Stimulated activated CD4-positive, alpha-beta T cell treated with anti-CD3 and anti-CD28 coated beads, Interleukin-2, amount 100 ng/mL, for 48 hours (primary cell): ENCODE results near the gene DOCK3.
"Not testable (repeated sequence)": the region's sequence is repeated elsewhere in the genome, so short reads cannot be mapped to it uniquely, and the experiment has no call there.

Experiments used
- DNase-seq, 2 donors: peaks; one replicate each; pipeline ENCODE4 v3.0.0-alpha.2; 2020

Gene DOCK3

GRCh38 chr3:51379746-51380455 is 705.2 kb downstream of the DOCK3 start:
- no peak for DNase-seq

GRCh38 chr3:51380601-51381332 is 706.0 kb downstream of the DOCK3 start:
- DNase-seq, result no peak

DNA sequence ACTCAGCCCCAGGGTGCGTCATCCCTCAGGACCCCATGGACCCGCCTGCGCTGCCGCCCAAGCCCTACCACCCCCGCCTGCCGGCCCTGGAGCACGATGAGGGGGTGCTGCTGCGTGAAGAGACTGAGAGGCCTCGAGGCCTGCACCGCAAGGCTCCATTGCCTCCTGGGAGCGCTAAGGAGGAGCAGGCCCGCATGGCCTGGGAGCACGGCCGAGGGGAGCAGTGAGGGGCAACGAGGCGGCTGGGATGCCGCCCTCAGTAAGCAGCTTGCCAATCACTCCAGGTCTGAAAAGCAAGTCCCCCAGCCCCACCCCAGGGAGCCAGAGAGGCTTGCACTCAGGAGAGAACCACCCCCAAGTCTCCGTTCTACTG is 706.6 kb downstream of the DOCK3 start:
- no peak for DNase-seq

GRCh38 chr3:51382076-51382745 is 707.5 kb downstream of the DOCK3 start:
- no peak for DNase-seq

DNA sequence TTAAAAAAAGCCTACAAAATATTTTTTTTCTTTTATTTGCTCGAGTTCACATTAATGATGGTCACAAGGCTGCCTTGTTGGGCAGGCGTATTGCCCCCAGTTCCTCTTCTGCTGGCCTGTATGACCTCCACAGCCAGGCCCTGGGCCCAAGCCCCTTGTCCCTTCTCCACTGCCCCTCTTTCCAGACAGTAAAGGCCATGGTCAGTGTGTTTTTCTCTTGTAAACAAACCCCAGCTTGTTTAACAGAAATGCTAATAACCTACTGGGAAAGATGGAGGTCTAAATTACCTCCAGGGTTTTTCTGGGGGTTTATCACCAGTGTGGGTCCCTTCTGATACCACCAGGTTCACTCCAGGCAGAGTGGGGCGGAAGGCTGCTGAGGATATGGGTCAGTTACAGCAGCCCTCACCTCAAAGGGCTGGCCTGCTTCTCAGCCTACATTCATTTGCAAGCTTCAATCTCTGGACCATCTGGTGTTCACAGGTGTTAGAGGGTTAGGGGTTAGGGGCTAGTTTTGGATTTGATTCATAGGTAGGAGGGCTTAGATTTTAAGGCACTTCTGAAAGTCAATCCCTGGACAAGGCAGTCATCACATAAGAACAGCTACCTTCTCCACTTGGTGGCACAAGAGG is 708.3 kb downstream of the DOCK3 start:
- DNase-seq, result no peak

DNA sequence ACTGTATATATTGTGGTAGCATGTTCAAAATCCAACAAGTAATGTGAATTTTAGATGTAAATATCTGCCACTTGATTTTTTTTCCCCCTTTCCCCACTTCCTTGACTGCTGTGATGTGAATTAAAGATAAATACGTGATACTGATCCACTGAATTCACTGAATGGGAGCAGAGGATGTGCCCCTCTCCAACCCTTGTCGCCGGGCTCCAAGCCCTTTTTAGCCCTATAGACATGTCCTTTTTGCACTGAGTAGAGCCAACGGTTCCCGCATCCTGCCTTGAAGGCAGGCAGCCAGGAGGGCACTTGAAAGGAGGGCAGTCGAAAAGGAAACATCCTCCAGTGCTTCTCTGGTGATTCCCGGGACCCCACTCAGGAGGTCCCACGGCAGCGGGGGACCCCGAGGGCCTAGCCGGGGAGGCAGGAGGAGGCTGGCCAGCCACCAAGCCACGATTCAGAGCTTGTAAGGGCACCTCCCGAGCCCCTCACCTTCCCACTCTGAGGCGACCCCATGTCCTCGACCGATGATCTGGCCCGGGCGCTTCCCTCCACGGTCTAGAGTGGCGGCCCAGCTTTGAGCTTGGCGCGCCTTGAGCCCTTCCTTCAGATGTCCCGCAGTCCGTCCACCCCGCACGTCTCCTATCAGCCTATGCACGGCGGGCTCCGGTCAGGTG is 709.5 kb downstream of the DOCK3 start:
- DNase-seq, result no peak

- DNase-seq, result peak; percentile 93 to 94
These were observed 710.2 kb downstream of the DOCK3 start, which contains the start of gene MANF for GRCh38 chr3:51384726-51385473. Gene MANF, plus strand, starts transcription at chr3:51385291. Its CDS starts 52 bp downstream, at chr3:51385343.

DNA sequence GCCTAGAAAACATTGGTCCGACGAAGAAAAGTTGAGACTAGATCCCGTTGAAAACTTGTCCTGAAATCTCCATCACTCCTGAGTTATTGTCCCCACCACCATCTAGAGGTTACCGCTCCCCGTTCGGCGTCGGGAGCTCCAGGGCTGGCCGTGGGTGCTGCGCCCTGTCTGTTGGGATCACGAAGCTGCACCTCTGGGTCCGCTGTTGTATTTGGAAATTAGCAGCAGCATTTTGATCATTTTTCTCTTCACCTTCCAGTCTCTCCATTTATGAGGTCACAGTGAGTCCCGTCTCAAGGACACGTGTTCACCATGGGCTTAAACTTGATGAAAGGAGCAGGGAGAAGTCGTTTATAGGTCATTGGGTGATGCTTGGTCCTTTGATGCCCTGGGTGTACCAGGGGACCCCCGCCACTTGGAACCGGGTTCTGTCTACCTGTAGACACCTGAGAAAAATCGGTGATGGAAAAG is 710.9 kb downstream of the DOCK3 start:
- DNase-seq, result no peak

- no peak for DNase-seq
These were observed 711.6 kb downstream of the DOCK3 start for GRCh38 chr3:51386159-51386851.

GRCh38 chr3:51386852-51387229 is 712.1 kb downstream of the DOCK3 start:
- no peak for DNase-seq

DNA sequence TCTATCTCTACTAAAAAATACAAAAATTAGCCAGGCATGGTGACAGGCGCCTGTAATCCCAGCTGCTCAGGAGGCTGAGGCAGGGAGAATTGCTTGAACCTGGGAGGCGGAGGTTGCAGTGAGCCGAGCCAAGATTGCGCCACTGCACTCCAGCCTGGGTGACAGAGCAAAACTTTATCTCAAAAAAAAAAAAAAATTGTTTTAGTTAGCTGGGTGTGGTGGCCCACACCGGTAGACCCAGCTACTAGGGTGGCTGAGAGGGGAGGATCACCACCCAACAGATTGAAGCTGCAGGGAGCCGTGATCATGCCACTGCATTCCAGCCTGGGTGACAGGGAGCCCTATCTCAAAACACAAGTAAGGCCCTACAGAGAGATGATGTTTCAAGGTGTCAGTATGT is 712.6 kb downstream of the DOCK3 start:
- DNase-seq, result not testable (repeated sequence)

- no peak for DNase-seq
These were observed 713.7 kb downstream of the DOCK3 start for GRCh38 chr3:51388286-51389029.

DNA sequence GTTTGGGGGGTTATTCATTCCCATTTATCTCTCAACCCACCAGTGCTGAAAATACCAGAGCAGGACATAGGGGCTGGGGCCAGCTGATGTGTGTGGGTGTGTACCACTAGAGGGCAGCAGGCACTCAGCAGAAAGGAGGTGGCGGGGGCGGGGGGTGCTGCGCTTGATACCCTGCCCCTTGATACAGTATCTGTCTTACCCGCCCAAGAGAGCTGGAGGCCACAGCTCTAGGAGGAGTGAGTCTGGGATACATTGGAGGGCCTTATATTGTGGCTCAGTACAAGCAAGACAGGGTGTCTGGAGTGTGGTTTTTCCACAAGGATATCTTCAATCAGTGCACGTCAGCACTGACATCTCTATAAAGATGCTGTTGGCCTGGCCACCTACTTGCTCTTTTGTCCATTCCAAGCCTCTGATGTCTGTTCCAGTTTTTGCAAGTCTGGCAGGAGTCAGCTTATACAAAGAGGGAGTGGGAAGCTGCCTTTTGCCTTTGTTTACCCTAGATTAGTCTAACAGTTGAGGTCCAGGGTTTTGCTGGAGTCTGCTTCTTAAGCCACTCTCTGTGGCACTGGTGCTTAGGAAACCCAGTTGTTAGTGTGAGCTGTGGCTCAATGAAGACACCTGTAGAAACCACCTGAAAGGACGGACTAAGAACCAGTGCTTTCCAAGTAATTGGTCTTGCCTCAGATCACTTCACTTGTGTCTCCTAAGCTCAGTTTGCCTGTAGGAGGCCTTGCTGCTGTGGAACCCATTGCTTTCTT is 714.9 kb downstream of the DOCK3 start:
- peak; percentile 43 to 46 for DNase-seq

- peak in 1 of 2 donors; percentile 28 for DNase-seq
These were observed 715.7 kb downstream of the DOCK3 start for GRCh38 chr3:51390246-51391074.

GRCh38 chr3:51391075-51391565 is 716.4 kb downstream of the DOCK3 start, which contains the start of gene RBM15B:
Gene RBM15B, plus strand, starts transcription at chr3:51391285. Its CDS starts 115 bp downstream, at chr3:51391400.
- peak; percentile 96 for DNase-seq

DNA sequence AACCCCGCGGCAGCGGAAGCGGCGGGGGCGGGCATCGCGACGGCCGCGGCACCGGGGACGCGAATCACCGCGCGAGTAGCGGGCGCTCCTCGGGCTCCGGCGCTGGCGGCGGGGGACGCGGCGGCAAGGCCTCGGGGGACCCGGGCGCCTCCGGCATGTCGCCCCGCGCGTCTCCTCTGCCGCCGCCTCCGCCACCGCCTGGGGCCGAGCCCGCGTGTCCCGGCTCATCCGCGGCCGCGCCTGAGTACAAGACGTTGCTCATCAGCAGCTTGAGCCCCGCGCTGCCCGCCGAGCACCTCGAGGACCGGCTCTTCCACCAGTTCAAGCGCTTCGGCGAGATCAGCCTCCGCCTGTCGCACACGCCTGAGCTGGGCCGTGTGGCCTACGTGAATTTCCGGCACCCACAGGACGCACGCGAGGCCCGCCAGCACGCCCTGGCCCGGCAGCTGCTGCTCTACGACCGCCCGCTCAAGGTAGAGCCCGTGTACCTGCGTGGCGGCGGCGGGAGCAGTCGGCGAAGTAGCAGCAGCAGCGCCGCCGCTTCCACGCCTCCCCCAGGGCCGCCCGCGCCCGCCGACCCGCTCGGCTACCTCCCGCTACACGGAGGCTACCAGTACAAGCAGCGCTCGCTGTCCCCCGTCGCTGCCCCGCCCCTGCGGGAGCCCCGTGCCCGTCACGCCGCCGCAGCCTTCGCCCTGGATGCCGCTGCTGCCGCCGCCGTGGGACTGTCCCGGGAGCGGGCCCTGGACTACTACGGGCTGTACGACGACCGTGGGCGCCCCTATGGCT is 717.0 kb downstream of the DOCK3 start:
- no peak for DNase-seq

DNA sequence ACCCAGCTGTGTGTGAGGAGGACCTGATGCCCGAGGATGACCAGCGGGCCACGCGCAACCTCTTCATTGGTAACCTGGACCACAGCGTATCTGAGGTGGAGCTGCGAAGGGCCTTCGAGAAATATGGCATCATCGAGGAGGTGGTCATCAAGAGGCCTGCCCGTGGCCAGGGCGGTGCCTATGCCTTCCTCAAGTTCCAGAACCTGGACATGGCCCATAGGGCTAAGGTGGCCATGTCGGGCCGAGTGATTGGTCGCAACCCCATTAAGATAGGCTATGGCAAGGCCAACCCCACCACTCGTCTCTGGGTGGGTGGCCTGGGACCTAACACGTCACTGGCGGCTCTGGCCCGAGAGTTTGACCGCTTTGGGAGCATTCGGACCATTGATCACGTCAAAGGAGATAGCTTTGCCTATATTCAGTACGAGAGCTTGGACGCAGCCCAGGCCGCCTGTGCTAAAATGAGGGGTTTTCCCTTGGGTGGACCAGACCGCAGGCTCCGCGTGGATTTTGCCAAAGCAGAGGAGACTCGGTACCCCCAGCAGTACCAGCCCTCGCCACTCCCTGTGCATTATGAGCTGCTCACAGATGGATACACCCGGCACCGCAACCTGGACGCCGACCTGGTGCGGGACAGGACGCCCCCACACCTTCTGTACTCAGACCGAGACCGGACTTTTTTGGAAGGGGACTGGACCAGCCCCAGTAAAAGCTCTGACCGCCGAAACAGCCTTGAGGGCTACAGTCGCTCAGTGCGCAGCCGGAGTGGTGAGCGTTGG is 717.8 kb downstream of the DOCK3 start:
- no peak for DNase-seq
